HG03378 (cell line): ENCODE data around the gene MCL1.
"Not testable (repeated sequence)": the region's sequence is repeated elsewhere in the genome, so short reads cannot be mapped to it uniquely, and the experiment has no call there.

Source experiments
- ATAC-seq: cut with Tn5 transposase; IDR thresholded peaks from one replicate; pipeline ENCODE4 v1.9.1; 2021; ENCODE audit warnings: mild to moderate bottlenecking, moderate library complexity; ENCODE audit not compliant: unreplicated experiment

Gene MCL1

DNA sequence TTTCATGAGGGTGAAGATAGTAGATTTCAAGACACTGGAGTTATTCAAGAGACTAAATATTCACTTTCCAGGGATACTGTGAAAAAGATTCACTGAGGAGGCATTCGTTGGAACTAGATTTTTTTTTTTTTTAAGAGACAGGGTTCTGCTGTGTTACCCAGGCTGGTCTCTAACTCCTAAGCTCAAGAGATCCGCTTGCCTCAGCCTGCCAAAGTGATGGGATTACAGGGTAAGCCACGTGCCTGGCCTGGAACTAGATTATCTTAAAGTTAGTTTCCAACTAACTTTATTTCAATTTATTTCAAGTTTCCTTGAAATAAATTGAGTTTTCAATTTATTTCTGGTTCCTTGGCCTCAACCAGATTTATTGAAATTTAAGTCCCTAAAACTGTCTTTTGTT lies 24.3 kb upstream of the MCL1 start:
- ATAC-seq, result no peak

DNA sequence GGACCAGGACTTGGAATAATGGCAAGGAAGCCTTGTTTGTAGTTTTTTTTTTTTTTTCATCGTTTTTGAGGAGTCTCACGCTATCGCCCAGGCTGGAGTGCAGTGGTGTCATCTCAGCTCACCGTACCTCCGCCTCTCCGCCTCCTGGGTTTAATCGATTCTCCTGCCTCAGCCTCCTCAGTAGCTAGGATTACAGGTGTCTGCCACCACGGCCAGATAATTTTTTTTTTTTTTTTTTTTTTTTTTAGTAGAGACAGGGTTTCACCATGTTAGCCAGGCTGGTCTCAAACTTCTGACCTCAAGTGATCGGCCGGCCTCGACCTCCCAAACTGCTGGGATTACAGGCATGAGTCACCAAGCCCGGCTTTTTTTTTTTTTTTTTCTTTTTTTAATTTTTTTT lies 23.0 kb upstream of the MCL1 start:
- not testable (repeated sequence) for ATAC-seq

DNA sequence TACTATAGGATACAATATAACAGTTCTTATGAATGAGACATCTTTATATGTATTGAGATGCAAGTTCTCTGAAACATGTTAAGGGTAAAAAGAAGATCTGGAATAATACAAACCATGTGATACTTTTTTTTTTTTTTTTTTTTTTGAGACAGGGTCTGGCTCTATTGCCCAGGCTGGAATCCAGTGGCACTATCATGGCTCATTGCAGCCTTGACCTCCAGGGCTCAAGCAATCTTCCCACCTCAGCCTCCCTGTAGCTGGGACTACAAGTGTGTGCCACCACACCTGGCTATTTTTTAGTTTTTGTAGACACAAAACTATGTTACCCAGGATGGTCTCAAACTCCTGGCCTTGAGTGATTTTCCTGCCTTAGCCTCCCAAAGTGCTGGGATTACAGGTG lies 22.1 kb upstream of the MCL1 start:
- ATAC-seq, result no peak

DNA sequence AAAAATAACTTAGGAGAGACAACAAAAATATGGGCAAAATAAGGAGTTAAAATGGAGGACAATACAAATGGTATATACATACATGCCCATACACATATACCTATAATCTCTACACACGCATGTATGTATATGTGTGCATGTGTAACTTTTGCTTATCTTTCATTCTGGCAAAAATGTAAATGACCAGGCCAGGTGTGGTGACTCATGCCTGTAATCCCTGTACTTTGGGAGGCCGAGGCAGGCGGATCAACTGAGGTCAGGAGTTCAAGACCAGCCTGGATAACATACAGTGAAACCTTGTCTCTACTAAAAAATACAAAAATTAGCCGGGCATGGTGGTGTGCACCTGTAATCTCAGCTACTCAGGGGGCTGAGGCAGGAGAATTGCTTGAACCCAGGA lies 18.9 kb upstream of the MCL1 start:
- ATAC-seq, result not testable (repeated sequence)

DNA sequence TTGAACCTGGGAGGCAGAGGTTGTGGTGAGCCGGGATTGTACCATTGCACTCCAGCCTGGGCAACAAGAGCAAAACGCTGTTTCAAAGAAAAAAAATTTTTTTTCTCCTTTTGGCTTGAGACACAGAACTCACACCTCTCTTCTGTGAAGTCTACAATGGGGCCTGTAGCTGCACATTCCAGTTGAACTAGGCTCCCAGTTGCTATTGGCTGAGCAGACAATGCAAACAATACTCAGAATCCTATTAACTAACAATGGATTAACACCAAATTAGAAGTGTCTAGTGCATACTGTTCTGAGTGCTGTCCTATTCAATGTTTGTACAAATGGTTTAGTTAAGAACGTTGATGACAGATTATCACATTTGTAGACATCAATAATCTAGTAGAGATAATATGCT lies 17.6 kb upstream of the MCL1 start:
- ATAC-seq, result no peak

DNA sequence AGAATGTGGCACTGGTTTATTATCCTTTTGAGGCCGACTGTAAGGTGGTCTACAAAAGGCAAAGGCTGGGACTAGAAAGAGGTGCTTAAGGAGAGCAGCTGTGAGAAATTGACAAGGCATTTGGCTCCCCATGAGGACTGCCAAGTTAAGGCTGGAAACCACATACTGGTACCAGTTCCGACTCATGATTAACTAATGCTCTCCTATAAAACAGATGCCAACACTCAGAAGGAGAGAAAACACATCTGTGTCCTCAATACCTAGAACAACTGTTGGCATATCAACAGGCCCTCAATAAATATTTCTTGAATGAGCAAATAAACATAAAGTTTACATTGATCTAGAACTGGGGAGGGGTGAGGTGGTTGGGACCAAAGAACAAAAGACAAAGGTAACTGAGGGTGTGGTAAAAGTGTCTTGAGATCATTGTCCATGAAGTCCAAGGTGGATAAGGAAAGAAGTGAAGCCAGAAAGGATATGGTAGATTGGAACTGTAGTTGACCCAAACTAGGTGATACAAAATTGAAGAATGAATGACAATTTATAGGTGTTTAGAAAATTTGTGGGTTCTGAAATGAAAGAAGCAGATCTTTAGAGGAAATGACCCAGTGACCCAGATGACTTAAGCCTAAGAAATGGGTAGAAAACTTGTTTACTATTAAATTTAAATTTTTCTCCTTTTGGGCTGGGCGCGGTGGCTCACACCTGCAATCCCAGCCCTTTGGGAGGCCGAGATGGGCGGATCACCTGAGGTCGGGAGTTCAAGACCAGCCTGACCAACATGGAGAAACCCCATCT lies 16.9 kb upstream of the MCL1 start:
- no peak for ATAC-seq

DNA sequence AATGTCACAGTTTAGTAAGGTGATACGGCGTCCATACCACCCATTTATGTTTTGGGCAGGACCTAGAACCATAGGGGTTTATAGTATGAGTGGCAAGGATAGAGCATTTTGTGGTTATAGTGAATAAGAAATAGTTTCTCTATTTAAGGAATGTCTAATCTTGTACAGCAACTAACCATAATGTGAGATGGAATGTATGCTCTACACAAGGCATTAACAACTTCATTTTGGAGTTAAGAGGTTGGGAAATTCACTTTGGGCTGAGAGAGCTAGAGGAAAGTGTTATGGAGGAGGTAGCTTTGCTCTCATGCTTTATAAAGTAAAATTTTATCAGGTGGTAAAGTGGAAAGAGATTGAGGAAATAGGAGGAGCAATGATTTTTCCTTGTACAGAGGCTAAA lies 3.0 kb upstream of the MCL1 start:
- no peak for ATAC-seq

DNA sequence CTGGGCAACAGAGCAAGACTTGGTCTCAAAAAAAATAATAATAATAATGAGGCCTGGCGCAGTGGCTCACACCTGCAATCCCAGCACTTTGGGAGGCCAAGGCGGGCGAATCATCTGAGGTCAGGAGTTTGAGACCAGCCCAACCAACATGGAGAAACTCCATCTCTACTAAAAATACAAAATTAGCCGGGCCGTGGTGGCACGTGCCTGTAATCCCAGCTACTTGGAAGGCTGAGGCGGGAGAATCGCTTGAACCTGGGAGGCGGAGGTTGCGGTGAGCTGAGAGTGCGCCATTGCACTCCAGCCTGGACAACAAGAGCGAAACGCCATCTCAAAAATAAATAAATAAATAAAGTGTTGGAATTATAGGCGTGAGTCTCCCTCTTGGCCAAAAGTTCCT lies 2.6 kb upstream of the MCL1 start:
- not testable (repeated sequence) for ATAC-seq

DNA sequence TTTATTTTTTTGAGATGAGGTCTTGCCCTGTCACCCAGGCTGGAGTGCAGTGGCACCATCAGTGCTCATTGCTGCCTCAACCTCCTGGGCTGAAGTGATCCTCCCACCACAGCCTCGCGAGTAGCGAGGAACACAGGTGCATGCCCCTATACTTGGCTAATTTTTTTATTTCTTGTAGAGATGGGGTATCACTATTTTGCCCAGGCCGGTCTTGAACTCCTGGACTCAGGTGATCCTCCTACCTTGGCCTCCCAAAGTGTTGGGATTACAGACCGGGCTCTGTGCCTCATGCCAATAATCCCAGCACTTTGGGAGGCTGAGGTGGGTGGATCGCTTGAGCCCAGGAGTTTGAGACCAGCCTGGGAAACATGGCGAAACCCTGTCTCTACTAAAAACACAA lies 2.0 kb upstream of the MCL1 start:
- not testable (repeated sequence) for ATAC-seq

DNA sequence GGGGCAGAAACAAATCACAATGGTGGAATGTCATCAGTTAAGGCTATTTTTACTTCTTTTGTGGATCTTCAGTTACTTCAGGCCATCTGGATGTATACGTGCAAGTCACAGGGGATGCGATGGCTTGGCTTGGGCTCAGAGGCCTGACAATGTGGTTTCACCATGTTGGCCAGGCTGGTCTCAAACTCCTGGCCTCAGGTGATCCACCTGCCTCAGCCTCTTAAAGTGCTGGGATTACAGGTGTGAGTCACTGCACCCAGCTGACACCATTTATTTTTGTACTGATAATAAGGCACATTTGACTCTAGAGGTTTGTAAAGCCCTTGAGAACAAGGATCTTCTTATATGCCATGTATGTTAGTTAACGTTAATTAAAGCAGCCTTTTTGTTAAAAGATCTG lies 1.6 kb upstream of the MCL1 start:
- ATAC-seq, result not testable (repeated sequence)

DNA sequence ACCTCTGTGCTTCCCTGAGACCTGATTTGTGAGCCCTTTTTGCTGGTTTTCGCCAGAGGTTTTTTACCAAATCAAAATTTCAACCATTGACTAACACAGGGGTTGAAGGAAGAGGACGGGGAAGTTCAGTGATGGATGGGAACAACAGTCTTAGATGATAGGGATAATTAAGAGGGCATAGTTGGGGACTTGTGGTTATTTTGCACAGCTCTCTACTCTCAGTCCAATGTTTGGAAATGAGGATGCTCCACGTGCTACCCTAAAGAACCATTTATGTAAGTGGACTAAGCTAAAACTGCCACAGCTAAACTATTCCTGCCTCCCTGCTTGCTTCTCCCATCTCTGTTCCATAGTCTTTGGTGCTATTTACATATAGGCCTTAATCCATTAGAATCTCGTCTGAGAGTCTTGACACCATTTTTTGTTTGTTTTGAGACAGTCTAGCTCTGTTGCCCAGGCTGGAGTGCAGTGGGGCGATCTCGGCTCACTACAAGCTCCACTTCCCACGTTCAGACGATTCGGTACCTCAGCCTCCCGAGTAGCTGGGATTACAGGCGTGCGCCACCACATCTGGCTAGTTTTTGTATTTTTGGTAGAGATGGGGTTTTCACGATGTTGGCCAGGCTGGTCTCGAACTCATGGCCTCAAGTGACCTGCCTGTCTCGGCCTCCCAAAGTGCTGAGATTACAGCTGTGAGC lies 684 bp upstream of the MCL1 start:
- ATAC-seq, result no peak

DNA sequence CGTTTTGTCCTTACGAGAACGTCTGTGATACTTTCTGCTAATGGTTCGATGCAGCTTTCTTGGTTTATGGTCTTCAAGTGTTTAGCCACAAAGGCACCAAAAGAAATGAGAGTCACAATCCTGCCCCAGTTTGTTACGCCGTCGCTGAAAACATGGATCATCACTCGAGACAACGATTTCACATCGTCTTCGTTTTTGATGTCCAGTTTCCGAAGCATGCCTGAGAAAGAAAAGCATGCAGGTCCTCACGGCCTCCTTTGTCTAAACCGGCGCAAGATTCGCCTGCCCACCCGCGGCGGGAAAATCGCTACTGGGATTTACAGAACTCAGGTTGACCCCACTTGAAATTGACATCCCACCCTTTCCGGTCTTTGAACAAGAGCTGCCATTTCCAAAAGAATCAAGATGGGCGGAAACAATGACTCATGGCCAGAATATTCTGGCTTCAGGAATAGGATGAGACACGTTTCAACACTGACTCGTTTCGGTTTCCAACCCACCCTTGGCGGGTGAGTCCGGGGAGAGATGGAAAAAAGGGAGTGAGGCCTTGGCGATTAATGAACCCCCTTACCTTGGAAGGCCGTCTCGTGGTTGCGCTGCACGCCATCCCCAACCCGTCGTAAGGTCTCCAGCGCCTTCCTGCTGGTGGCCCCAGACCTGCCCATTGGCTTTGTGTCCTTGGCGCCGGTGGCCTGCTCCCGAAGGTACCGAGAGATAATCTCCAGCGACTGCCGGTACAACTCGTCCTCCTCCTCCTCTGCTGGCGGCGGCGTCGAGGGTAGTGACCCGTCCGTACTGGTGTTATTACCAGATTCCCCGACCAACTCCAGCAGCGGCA lies 919 bp downstream of the MCL1 start:
- ATAC-seq, result no peak

DNA sequence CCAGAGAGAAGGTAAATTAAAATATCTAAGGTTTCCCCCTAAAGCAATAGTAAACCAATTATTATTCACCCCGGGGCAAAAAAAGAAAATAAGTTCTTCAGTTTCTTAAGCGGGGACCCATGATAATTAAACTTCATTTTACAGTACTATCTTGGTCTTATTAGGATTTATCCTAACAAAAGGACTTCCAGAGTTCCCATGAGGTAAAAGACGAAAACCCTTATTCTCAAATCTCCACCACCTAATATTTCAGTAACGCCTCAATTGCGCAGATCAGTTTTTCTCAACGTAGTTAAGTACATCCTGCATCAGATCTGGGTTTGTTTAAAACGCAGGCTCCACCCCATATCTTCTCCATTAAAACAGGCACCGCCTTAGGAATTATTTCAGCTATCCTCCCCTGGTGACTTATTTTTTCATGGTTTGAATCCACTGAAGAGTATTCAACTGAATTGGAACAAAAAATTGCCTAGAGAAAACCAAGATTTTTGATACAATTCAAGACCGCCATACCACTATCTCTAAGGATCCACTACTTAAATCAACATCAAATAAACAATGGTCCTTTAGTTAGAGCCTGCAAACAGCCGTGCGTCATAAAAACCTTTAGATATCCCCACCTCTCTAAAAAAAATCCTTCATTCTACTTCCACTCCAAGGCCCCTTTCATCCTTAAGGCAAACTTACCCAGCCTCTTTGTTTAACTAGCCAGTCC lies 1.7 kb downstream of the MCL1 start:
- ATAC-seq, result no peak

DNA sequence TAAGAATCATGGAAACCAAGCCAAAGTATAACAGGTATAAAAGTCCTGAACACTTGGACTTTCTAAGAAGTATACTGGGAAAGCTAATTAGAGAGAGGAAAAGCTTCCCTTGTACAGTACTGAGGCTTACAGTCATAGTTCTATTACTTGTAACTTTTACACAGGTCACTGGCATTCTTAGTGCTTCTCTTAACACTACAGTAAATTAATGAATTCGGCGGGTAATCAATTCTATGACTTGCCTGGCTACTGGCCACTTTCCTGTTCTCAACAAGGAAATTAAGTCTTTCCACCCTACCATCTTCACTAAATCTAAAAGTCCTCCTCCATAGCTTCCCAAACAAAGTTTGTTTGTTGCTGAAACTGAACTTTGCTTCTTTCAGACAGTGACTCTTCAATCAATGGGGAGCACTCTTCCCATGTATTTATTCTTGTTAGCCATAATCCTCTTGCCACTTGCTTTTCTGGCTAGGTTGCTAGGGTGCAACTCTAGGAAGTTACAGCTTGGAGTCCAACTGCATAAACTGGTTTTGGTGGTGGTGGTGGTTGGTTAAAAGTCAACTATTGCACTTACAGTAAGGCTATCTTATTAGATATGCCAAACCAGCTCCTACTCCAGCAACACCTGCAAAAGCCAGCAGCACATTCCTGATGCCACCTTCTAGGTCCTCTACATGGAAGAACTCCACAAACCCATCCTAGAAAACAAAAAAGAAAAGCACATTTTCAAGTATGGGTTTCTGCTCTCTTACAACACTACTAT lies 2.4 kb downstream of the MCL1 start:
- no peak for ATAC-seq

DNA sequence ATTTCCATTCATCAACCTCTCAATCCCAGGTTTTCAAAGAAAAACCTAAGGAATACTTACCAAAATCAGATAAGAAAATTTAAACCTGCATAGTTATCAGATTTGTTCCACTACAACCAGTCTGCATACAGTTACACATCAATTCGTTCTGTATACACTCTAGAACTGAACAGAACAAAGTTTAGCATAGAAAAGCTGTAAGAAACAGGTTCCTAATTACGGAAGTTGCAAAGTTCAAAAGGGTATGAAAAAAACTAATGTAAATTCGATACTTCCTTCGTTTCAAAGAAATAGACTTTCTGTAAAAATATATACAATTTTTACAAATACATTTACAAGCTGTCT lies 3.1 kb downstream of the MCL1 start:
- no peak for ATAC-seq

DNA sequence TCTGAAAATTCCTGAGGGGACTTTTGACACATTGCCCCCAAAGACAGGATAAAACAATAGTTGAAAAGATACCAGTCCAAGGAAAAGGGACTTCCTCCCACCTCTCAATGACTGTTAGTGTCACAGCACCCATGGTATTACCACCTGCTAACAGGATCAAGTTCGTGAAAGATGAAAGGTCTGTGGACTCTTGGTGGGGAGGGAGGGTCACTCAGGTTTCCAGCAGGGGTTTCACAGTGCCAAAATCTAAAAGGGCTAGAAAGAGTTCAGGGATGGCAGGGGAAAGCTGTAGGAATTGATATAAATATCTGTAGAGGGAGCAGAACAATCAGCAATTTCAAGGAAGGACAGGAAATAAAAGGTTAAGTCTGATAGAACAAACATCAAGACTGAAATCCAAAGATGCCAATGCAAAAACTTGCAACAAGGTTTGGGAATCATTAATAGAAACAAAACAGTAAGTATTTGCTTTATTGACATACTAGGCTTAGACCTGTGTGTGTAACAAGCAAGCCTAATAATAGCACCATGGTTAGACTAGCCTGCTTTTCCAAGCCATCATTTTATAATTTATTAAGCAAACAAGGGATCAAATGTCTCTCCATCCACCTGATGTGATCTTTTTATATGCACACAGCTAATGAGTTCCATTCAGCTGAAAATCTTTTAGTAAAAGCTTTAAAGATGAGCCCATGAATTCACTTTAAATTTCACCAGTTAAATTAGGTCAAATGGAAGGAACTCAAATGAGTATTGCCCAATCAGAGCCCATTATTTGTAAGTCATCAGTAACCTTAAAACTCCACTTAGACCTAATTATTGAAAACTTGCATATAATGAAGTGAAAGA lies 3.7 kb downstream of the MCL1 start:
- ATAC-seq, result no peak

DNA sequence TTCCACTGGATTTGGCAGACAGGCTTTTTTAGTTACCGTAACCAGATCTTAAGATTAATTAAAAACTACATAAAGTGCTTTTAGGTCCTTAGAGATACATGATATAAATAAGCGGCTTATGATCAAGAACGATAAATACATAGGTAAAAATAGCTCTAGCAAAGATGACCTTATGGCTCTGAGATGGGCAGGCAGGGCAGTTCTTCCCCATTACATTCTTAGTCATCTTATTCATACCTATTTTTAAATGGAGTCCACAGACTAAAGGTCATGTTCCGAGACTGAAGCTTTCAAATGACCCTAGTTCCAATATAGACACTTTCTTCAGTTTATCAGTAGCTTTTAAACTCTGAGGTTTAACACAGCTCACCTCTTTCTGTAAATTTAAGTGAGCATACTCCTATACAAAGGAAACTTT lies 4.3 kb downstream of the MCL1 start:
- no peak for ATAC-seq

DNA sequence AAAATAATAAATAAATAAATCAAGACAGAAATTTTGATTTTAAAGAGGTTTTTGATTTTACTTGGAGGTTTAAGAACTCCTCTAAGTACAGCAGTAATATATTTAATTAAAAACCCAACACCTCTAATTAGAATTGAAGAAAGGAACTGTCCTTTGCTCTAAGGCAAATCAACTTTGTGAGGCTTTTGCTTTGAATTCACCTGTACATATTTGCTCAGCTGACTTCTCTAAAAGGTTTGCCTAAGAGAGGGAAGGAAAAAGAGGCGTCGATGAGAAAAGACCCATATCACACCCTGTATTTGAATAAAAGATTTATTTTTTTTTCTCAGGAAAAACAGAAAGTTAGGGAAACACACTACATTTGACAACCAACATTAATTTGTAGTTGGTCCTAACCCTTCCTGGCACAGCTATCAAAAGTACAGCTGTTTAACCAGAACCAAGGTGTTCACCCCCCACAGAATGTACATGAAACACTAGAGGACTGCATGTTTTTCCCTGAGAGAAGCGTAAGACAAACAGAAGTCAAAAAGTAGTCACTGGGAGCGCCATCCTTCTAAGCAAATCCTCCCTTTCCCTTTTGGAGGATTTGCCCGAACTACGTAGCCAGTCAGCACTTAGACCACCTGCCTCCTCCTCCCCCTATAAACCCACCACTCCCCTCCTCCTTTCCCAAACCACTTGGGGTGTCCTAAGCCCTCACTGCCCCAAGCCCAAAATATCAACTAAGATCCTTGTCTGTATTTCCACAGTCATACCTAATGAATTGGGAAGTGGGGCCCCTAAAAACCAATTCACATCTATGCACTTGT lies 4.9 kb downstream of the MCL1 start:
- ATAC-seq, result no peak

DNA sequence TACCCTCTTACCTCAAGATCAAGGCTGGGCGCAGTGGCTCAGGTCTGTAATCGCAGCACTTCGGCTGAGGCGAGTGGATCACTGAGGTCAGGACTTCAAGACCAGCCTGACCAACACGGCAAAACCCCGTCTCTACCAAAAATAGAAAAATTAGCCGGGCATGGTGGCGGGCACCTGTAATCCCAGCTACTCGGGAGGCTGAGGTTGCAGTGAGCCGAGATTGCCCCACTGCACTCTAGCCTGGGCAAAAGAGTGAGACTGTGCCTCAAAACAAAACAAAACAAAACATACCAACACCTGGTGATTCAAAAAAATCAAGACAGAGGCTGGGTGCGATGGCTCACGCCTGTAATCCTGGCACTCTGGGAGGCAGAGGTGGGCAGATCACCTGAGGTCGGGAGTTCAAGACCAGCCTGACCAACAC lies 5.8 kb downstream of the MCL1 start:
- ATAC-seq, result not testable (repeated sequence)
